ENCODE data around the gene YY1AP1.
A peak's percentile ranks its signal among the peaks of the same experiment; 100 is the strongest.
"Not testable (repeated sequence)": the region's sequence is repeated elsewhere in the genome, so short reads cannot be mapped to it uniquely, and the experiment has no call there.

Gene YY1AP1

DNA sequence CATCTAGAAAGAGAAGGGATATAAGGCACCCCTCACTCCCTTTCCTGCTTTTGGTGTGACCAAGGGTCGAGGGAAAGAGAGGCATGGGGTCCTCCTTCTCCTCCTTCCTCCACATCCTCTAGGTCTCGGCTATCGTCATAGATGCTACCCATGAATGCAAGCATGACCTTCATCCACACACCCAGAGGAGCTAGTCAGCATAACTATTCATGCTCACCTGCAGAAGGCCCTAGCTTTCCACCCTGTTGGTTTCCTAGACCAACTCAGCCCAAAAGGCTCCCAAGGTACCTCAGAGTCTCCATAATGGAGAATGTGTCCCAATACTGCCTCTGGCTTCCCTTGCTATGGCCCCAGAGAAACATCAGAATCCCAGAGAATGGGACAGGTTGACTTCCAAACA lies 45.3 kb downstream of the YY1AP1 start:
- DNase-seq: no peak

- DNase-seq: not testable (repeated sequence)
Measured at GRCh38 chr1:155642559-155643180, 45.9 kb downstream of the YY1AP1 start.

GRCh38 chr1:155640367-155640766 lies 48.2 kb downstream of the YY1AP1 start:
- no peak for DNase-seq

DNA sequence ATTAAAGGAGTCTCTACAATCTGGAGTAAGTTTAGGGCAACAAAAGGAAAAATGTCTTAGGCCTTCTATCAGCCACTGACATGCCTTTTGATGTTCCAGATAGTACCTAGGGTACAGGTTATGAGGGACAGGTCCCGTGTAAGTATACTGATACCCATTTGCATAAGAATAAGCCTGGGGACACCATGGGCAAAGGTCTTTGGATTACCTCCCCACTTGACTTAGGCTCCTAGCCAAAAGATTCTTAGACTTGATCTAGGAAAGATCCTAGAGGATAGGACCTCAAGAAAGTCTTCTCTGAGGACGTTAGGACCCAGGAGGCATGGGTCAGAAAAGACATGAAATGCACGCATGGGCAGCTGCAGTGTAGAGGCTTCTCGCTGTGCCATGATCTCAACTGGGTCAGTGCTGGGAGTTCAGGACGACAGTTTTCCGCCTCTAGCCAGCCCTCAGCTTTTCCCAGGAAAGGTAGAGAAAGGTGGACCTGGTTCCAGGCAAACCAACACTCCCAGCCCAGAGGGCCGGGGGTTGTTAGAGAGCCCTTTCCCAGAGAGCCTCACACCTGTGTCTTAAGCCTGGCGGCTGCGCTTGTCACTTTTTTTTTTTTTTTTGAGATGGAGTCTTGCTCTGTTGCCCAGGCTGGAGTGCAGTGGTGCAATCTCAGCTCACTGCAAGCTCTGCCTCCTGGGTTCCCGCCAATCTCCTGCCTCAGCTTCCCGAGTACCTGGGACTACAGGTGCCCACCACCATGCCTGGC lies 52.0 kb downstream of the YY1AP1 start:
- DNase-seq: no peak

DNA sequence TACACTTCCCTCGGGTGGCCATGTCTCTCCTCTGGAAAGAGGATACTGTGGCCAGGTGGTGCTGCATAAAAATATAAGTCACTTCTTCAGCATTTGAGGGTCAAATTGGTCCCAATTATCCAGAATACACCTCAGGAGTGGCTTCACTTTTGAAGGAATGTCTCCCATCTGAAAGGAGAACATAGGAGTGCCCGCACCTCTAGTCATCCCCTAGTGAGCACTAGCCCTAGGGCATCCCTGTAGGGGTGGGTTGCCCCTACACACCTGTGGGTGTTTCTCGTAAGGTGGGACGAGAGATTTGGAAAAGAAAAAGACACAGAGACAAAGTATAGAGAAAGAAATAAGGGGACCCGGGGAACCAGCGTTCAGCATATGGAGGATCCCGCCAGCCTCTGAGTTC lies 62.1 kb downstream of the YY1AP1 start:
- DNase-seq: not testable (repeated sequence)

DNA sequence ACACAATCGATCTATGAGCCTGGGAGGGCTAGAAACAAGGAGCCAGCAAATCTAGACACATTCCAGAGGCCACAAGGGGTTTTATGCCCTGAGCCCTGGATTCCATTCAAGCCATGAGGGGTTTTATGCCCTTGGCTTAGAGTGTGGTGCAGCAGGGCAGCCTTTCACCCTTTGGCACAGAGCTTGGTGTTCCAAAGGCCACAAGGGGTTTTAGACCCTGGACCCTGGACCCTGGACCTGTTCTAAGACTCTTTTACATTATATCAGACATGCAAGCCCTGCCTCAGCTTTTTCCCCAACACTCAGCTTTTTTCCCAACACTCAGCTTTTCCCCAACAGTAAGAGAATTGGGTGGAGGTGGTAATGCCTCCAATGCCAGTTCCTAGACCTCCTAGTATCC lies 65.2 kb downstream of the YY1AP1 start:
- DNase-seq: no peak

GRCh38 chr1:155622191-155622590 lies 66.4 kb downstream of the YY1AP1 start:
- no peak for DNase-seq

- not testable (repeated sequence) for DNase-seq
Measured at GRCh38 chr1:155613226-155613625, 75.3 kb downstream of the YY1AP1 start.

- not testable (repeated sequence) for DNase-seq
Measured at GRCh38 chr1:155610257-155610647, 78.3 kb downstream of the YY1AP1 start.

GRCh38 chr1:155609515-155610256 lies 78.9 kb downstream of the YY1AP1 start, which contains the start of gene MSTO1:
MSTO1 (plus strand) TSS chr1:155610218; CDS start chr1:155610249, 31 bp downstream.
- peak; percentile 96 to 97 for DNase-seq
